SKM-1 treated with dmso at 0.1 percent for 144 hours (cell line): ENCODE results near the gene MKS1.

Experiments used
- DNase-seq: peaks from one replicate; lab custom pipeline; 2025; ENCODE audit not compliant: unreplicated experiment; lab: John Stamatoyannopoulos, UW

Gene MKS1

GRCh38 chr17:58219007-58219788 lies at the start of gene MKS1:
MKS1 (minus strand) TSS chr17:58219255; CDS start chr17:58219230, 25 bp downstream.
- DNase-seq: peak; percentile 93

GRCh38 chr17:58268326-58268725 lies 49.3 kb upstream of the MKS1 start:
- no peak for DNase-seq

- DNase-seq: peak; percentile 54
Observed at GRCh38 chr17:58267347-58268324, 48.6 kb upstream of the MKS1 start.

GRCh38 chr17:58265902-58266875 lies 47.1 kb upstream of the MKS1 start:
- no peak for DNase-seq

- DNase-seq: no peak
Observed at GRCh38 chr17:58265271-58265670, 46.2 kb upstream of the MKS1 start.

GRCh38 chr17:58264407-58265103 lies 45.5 kb upstream of the MKS1 start:
- no peak for DNase-seq

- DNase-seq: no peak
Observed at GRCh38 chr17:58263773-58264172, 44.7 kb upstream of the MKS1 start.

- no peak for DNase-seq
Observed at GRCh38 chr17:58262149-58262548, 43.1 kb upstream of the MKS1 start.

GRCh38 chr17:58254803-58255202 lies 35.7 kb upstream of the MKS1 start:
- no peak for DNase-seq

GRCh38 chr17:58253082-58253481 lies 34.0 kb upstream of the MKS1 start:
- no peak for DNase-seq

GRCh38 chr17:58252141-58252540 lies 33.1 kb upstream of the MKS1 start:
- DNase-seq: no peak

- DNase-seq: no peak
Observed at GRCh38 chr17:58250344-58251011, 31.4 kb upstream of the MKS1 start.

GRCh38 chr17:58249270-58250133 lies 30.4 kb upstream of the MKS1 start:
- peak; percentile 64 for DNase-seq

- DNase-seq: no peak
Observed at GRCh38 chr17:58248955-58249269, 29.9 kb upstream of the MKS1 start.

- DNase-seq: peak; percentile 19
Observed at GRCh38 chr17:58247511-58248363, 28.7 kb upstream of the MKS1 start.

GRCh38 chr17:58246781-58247180 lies 27.7 kb upstream of the MKS1 start:
- DNase-seq: no peak

- no peak for DNase-seq
Observed at GRCh38 chr17:58246104-58246740, 27.2 kb upstream of the MKS1 start.
